Activated CD4-positive, alpha-beta T cell treated with anti-CD3 and anti-CD28 coated beads for 4 hours (primary cell): ENCODE data around the gene GPR50.

ENCODE experiments used
- DNase-seq, 2 donors: peaks; one replicate each; pipeline ENCODE4 v3.0.0-alpha.2; 2020

The GPR50 gene

DNA sequence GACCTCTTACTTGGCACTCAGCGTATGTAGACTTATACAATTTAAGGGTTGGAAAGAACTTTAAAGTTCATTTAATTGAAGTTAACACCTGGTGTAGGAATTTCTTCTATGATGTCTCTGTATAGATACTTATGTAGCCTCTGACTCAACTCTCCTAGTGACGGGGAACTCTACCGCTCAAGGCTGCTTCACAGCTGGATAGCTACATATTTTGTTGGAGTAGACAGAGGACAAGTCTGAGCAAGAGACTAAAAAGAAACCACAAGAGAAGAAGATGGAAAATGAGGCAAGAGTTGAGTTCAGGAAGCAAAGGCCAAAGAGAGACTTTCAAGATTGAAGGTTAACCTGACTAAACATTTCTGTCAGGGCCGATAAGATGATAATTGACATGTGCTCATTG, 52.6 kb downstream of the GPR50 start:
- no peak for DNase-seq
